BJ (cell line): ENCODE measurements around the gene ZNF79. TPM values are rescaled to one million over a fixed set of nuclear protein-coding genes. Genes with fewer than 3 reads are reported as not detected.

ENCODE experiments used
- CTCF ChIA-PET: fragments of 350-600 bp; formaldehyde crosslinking; extraction: SDS; loops from one replicate; lab custom pipeline; 2021; ENCODE audit warnings: antibody characterized with exemption, inconsistent platforms; lab: Yijun Ruan, JAX
- POLR2A ChIA-PET: fragments of 300-600 bp; sonication (Branson Sonifier 250); formaldehyde crosslinking; extraction: SDS; loops from one replicate; lab custom pipeline; 2021; ENCODE audit warnings: antibody characterized with exemption; lab: Charles Lee
- DNase-seq: peaks from one replicate; pipeline ENCODE4 v3.0.0-alpha.2; 2011; ENCODE audit warnings: low read depth
- H3K27me3 ChIP-seq: 2 replicates; pipeline ENCODE4 v1.6.0; 2011; ENCODE audit warnings: low read length; ENCODE audit not compliant: control insufficient read depth, insufficient read depth
- H3K36me3 ChIP-seq: 2 replicates; pipeline ENCODE4 v1.5.1; 2011; ENCODE audit warnings: low read length; ENCODE audit not compliant: control insufficient read depth, insufficient read depth
- H3K4me3 ChIP-seq: 2 replicates; pipeline ENCODE4 v1.5.1; 2011; ENCODE audit warnings: low read depth, mild to moderate bottlenecking, control low read depth, low read length
- CTCF ChIP-seq: IDR thresholded peaks from 2 replicates; pipeline ENCODE4 v1.5.1; 2011; ENCODE audit warnings: low read depth, mild to moderate bottlenecking, control low read depth, inconsistent platforms, low read length, moderate library complexity; ENCODE audit not compliant: insufficient read depth
- polyA plus RNA-seq: library from polyadenylated mRNA; depleted of rRNA; stranded (reverse); fragments of >200 nt; gene quantifications from 2 replicates; pipeline ENCODE4 v1.2.3, GENCODE V29; 2011

The ZNF79 gene
- polyA plus RNA-seq, 1 experiment, result 6.9 TPM

DNA sequence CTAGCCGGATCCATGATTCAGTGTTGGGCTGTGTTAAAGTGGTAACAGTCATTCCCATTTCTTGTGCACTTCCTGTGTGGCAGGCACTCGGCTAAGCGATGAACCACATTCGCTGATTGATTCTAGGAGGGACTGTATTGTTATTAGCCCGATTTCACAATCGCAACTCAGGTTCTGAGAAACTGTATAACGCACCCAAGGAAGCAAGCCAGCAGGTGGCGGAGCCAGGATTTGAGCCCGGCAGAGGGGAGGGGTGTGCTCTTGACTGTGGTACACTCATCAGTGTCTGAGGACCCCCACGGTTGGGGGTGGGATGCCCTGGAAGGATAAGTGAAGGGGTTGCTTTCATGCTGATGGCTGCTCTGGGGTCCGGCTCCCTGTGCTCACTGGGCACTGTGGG is 61.8 kb downstream of the ZNF79 start:
- ChIA-PET CTCF (no interaction called here), POLR2A (no interaction called here)
- H3K27me3 ChIP-seq, result no peaks in the 10 kb centered on the region
- H3K4me3 ChIP-seq, result no peak overlapping the region
- no peak for DNase-seq
- no peak for TF ChIP-seq CTCF
- H3K36me3 ChIP-seq, result peaks cover 9% of the 10 kb centered on the region

DNA sequence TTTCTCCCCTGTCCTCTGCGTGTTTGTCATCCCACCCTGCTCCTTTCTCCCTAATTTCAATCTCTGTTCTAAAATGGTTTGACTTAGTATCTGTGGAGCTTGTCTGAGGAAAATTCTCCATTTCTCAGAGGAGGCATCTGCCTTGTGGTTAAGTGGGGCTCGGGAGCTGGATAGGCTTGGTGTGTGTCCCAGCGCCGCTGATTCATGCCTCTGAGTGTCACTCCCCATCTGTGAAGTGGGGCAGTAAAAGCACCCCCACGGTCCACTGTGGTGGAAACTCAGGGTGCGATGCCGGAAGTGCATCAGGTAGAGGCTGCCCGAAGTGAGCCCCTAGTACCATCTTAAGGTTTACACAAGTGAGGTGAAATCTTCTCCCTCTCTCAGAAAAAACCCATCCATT is 64.8 kb downstream of the ZNF79 start:
- H3K27me3 ChIP-seq, result no peaks in the 10 kb centered on the region
- CTCF ChIA-PET, result no interaction called here
- no peak for DNase-seq
- H3K36me3 ChIP-seq, result peaks cover 11% of the 10 kb centered on the region
- POLR2A ChIA-PET, result no interaction called here
- TF ChIP-seq CTCF, result no peak
- no peak overlapping the region for H3K4me3 ChIP-seq

GRCh38 chr9:127489471-127490115 is 65.4 kb downstream of the ZNF79 start:
- TF ChIP-seq CTCF, result no peak
- H3K27me3 ChIP-seq, result no peaks in the 10 kb centered on the region
- H3K4me3 ChIP-seq, result no peak overlapping the region
- ChIA-PET CTCF (interaction anchor here (0.8 to 1.0 kb wide), 3 partner anchors 12 to 245 kb away, joined by 3 read pairs; partner anchors contain the start of gene TOR2A), POLR2A (no interaction called here)
- peaks cover 13% of the 10 kb centered on the region for H3K36me3 ChIP-seq
- DNase-seq, result no peak

DNA sequence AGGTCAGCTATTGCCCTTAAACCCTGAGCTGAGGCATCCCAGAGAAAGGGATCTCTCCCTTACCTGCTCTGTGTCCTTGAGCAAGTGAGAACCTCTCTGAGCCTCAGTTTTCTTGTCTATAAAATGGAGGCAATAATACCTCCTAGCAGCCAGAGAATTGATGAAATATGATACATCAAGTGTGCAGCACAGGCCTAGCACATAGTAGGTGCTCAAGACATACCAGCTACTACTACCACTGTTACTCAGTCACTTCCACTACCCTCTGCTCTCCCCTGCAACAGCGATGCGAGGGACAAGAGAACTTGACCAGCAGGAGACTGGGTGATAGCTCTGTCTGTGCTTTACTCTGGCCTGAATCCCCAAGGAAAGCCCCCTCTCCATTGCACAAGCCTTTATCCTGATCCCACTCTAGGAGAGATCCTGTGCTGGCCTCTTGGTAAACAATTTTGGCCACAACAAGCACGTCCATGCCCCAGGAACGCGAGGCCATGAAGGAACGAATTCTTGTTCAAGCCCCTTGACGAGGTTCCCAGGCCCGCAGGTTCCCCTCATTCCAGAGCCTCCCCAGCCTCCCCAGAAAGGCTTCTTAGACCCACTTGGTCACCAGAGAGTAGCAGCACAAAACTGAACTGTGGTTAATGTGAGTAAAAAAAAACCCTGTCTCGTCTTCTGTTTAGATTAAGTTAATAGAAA is 66.5 kb downstream of the ZNF79 start:
- no peak for TF ChIP-seq CTCF
- no peak for DNase-seq
- Histone ChIP-seq H3K27me3 (no peaks in the 10 kb centered on the region), H3K4me3 (no peak overlapping the region), H3K36me3 (peaks cover 11% of the 10 kb centered on the region)
- ChIA-PET CTCF (interaction anchor here (0.5 to 1.3 kb wide), 4 partner anchors 10 to 576 kb away, joined by 3 to 8 read pairs (median 4); partner anchors contain the start of gene RALGPS1), POLR2A (no interaction called here)

DNA sequence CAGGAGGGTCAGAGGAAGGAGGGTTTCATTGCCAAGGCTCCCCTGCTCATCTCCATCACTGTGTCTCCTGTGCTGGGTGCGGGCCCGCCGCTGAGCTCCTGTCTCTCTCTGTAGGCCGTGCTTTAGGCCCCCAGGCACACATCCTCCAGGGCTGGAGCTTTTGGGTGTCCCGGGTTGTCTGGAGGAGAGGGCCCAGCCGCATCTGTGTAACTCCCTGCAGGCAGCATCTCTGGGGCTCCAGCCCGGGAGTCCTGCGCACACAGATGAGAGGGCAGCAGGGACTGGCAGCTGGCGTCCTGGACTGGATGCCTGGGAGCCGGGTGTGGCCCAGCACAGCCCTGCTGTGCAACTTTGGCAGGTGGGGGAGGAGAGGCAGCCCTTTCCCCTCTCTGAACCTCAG is 67.3 kb downstream of the ZNF79 start:
- no peak overlapping the region for H3K4me3 ChIP-seq
- no peak for DNase-seq
- TF ChIP-seq CTCF, result no peak
- ChIA-PET POLR2A (no interaction called here), CTCF (no interaction called here)
- H3K27me3 ChIP-seq, result no peaks in the 10 kb centered on the region
- H3K36me3 ChIP-seq, result peaks cover 15% of the 10 kb centered on the region
